NCI-H345 treated with DMSO at 0.1 percent for 48 hours (cell line): ENCODE data around the gene PAEP.
"Not testable (repeated sequence)": the region's sequence is repeated elsewhere in the genome, so short reads cannot be mapped to it uniquely, and the experiment has no call there.

ENCODE experiments used
- DNase-seq: peaks from one replicate; lab custom pipeline; 2025; ENCODE audit not compliant: unreplicated experiment; lab: John Stamatoyannopoulos, UW

Gene PAEP

DNA sequence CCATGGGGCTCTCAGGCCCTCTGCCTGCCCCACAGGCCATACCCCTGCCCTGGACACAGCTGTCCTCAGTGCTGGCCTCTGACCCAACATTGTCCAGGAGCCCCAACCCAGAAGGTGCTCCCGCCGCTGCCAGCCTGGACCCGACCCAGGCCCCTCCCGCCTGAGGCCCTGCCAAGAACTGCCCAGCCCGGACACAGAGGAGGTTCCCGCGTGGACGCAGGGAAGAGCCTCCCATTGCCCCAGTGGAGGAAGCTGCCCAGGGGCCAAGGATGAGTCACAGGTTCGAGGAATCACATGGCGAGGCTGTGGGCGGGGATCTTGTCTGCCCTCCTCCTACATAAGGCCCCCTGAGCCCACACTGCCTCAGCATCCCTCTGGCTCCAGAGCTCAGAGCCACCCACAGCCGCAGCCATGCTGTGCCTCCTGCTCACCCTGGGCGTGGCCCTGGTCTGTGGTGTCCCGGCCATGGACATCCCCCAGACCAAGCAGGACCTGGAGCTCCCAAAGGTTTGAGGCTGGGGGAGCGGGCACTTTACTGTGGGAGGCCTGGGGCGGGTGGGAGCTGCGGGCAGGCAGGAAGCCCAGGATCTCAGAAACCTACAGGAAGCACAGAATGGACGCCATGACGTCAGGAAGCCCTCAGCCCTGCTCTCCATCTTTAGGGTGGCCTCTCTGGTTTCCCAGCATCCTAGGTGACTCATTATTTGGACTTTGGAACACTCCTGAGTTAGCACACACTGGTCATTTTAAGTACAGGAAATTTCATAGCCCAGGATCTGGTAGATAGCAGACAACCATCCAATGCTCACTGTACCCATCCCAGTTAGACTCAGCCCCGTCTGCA, at the start of gene PAEP:
PAEP (plus strand) TSS at position 366 of the 844 bp plus-strand sequence.
- no peak for DNase-seq

DNA sequence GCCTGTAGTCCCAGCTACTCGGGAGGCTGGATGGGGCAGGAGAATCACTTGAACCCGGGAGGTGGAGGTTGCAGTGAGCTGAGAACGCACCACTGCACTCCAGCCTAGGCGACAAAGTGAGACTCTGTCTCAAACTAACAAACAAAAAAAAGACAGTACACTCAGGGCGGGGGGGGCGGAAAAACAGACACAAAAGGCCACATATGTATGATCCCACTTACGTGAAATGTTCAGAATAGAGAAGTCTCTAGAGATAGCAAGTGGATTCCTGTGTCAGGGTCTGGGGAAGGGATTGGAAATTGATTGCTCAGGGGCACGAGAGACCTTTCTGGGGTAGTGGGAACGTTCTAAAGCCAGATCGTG, 49.3 kb upstream of the PAEP start:
- no peak for DNase-seq

DNA sequence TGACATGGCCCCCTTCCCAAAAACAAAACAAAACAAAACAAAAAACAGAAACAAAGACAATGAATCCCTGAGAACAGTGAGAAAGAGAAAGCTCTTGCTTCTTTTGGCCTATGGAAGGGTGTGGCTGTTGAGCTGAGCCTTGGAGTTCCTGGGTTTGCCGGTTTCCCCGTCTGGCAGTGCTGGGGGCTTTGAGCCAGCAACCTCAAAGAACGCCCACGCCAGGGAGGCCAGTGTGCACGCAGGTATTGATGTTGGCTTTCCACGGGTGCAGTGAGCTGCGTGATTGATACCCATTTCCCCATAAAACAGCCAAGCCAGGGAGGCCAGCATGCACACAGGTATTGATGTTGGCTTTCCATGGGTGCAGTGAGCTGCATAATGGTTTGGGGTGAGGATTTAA, 48.7 kb upstream of the PAEP start:
- DNase-seq, result no peak

DNA sequence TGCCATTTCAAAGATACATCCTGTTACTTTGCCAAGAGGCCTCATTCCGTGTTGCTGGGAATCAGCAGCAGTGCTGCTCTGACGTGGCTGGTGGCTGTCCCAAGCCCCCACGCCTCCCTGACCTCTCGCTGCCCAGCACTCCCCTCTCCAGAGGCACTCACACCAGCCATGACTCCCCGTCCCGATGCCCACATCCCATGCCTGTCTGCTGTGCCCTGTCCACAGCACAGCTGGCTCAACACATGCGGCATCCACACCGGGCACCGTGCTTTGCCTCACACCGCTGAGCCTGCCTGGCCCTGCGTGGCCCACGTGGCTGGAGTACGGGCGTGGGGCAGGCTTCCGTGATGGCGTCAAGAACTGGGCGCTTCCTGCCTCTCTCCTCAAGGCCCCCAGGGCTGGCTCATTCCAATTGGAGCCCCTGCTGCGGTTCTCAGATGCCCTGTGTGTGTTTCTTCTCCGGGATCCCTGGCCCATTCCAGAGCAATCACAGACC, 48.2 kb upstream of the PAEP start:
- no peak for DNase-seq

DNA sequence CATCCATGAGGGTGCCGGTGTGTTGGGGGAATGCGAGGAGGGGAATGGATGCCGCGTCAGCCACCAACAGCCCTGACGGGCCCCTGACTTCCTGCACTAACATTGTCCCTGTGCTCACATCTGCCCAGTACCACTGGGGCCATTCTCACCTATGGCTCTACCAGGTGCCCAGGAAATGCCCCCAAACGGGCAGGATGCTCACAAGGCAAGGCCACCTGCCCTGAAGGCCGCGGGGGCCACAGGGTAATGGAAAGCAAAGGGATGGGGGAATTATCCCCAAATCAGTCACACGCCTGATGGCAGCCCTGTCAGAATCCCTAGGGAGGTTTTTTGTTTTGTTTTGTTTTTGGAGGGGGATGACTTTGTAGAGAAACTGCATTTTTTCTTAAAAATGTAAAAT, 47.6 kb upstream of the PAEP start:
- not testable (repeated sequence) for DNase-seq

DNA sequence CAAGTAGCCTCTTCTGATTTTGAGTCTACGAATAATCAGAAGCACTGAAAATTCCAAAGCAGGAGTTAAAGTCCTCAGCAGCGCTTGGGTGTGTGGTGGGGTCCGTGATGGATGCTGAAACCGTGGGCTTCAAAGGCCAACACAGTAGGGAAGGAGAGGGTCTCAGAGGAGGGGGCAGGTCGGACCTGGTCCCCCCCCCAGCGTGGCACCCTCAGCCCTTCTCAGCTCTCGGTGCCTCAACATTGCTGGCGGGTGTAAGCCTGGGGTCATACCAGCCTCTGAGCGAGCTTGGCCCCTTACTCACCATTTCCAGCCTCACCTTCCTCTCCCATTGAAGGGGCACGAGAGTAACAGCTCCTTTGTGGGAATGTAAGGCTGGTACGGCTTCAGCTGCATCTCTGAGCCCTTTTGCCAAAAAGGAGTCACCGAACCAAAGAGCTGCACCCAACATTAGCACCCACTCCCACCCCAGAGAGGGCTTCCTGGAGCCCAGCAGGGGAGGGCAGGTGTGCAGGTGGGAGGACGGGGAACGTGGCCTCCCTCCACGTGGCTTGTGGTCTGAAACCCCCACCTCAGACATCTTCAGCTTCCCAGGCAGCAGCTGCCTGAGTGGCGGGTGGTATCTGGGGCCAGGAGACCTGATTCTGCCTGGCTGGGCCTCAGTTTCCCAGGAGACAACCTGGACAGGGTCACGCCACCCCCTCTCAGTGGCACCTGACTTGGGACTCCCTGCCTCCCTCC, 47.0 kb upstream of the PAEP start:
- DNase-seq, result no peak

DNA sequence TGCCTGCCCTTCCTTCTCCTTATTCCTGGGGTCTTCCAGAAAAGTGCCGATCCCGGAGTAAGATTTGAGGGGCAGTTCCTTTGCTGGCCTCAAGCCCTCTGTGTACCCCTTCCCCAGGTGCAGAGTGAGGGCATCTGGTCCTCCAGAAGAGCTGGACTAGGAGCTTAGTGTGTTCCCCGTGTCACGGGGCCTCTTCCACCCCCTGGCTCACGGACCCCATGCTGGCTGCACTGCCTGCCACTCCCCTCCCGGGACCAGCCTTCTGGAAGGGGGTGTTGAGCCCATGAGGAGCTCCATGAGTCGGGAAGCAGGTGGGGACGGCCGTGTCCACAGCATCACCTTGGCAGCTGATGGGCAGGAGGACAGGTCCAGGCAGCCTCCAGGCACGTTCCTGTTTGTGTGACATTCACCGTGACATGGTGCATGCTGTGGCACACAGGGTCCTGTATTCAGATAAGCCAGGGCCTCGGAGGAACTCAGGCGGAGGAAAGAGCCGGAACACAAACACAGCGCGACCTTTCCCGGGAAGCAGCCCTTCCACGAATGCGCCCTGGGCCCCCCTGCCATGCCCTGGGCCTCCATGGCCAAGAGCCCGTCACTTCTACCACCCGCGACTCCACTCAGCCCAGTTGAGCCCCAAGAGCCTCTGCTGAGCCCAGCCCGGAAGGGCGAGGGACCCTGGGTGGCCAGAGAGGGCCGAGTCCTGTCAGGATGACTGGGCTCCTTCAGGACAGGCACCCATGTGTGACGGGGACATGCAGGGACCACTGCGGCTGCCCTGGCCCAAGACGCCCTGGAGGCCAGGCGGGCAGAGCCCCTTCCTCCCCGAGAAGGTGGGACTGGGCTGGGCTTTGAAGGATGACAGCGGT, 46.2 kb upstream of the PAEP start:
- no peak for DNase-seq

DNA sequence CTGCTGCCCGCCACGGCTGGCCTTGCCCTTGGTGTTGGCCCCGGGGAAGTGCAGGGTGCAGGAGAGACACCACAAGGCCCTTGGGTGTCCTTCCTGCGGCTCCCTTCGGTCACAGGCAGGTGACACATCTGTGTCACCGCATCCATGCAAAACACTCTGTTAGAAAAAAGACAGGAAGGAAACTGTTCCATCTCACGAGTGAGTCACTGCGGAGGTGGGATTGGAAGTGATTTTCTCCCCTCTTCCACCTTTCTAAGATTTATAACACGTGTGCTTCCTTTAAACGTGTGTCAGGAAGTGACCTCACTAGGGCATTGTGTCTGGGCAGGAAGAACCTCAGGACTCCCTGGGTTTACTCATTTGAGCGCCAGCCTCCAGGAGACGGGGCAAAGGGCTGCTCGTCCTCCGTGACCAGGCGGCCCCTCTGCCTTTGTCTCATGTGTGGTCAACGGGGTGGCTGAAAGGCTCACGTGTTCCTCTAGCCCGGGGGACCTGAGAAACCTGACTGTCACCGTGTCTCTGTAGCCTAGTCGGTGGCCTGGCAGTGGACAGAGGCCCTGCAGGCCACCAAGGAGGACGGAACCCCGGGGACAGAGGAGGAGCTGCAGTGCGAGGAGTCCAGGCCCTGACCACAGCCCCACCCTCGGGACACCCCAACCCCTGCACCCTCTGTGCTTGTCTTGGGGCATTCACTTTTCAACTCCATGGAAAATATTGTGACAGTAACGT, 45.3 kb upstream of the PAEP start:
- DNase-seq, result no peak

DNA sequence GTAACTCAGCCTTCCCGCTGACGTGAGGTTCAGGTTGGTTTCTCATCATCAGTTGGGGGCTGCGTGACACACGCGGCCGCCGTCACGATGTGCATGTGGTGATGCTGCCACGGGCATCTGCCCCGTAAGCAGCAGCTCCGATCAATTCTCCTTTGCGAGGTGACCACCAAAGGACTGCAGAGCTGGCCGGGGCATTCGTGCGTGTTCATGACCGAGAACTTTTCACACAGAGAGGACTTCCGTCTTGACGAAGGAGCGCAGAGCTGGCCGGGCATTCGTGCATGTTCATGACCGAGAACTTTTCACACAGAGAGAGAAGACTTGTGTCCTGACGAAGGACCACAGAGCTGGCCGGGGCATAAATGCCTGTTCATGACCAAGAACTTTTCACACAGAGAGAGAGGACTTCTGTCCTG, 44.1 kb upstream of the PAEP start:
- DNase-seq, result no peak

DNA sequence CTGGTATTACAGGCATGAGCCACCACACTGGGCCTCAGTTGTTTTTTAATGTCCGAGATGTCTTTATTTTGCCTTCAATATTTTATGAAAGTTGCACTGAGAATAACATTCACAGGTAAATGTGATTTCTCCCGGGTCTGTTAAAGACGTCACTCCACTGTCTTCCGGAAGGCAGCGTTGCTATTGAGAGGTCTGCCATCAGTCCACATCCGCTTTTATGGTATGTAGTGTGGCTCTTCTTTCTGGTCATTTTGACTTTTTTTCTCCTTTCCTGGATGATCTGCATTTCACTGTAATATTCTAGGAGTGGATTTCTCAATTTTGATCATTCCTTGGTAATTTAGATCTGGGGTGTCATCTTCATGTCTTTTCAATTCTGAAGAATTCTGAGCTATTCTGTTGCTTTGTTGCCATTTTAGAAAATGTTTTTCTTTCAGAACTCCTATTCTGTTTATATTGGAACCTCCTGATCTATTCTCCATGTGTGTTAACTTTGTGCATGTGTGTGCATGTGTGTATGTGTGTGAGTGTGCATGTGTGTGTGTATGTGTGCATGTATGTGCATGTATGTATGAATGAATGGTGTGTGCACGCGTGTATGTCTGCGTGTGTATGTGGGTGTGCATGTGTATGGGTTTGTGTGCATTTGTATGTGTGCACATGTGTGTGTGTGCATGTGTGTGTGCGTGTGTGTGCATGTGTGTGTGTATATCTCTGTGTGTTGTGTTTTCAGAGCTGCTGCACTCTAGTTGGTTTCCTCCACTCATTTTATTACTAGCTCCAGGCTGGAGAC, 42.2 kb upstream of the PAEP start:
- DNase-seq, result no peak

DNA sequence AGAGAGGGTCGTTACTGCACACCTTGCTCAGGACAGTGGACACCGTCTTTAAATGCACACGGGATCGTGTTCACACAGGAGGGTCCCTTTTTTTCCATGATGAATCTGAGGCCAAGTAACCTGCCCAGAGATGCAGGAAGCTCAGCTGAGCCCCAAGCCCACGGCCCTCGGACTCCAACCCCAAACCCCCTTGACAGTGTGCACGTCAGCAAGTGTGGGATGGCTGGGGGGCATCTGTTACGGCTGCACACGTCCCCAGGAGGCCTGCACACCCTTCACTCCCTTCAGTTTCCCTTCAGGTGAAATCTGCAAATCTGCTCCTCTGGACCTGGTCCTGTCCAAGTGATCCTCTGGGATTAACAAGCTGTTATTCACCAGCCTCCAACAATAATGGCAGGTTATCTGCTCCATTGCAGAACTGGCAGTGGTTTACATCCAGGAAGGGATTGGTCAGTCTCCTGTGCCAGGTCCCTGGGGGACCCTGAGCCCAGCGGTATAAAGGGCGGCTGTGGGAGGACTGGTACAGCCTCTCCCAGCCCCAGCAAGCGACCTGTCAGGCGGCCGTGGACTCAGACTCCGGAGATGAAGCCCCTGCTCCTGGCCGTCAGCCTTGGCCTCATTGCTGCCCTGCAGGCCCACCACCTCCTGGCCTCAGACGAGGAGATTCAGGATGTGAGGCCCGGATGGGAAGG, 40.5 kb upstream of the PAEP start, which contains the start of gene LCN1:
LCN1 (plus strand) TSS at position 525 of the 692 bp plus-strand sequence; CDS start at position 583, 58 bp downstream.
- no peak for DNase-seq

DNA sequence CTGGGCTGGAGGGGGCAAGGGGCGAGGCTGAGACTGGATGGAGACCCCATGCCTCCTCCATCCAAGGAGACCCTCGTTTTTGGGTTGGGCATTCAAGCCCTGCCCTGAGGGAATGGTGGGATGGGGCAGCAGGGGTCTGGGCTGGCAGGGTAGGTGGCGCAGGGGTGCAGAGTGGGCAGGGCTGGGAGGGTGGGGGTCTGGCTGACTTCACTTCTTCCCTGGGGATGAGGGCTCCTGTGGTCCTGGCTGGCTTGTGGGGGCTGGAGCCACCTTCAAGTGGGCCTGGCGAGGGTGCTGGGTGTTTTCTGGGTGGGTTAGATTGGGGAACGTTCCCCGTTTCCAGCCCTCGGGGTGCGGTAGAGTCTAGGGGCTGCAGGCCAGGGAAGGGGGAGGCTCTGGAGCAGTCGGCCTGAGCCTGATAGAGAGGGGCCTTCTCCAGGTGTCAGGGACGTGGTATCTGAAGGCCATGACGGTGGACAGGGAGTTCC, 39.9 kb upstream of the PAEP start:
- no peak for DNase-seq

DNA sequence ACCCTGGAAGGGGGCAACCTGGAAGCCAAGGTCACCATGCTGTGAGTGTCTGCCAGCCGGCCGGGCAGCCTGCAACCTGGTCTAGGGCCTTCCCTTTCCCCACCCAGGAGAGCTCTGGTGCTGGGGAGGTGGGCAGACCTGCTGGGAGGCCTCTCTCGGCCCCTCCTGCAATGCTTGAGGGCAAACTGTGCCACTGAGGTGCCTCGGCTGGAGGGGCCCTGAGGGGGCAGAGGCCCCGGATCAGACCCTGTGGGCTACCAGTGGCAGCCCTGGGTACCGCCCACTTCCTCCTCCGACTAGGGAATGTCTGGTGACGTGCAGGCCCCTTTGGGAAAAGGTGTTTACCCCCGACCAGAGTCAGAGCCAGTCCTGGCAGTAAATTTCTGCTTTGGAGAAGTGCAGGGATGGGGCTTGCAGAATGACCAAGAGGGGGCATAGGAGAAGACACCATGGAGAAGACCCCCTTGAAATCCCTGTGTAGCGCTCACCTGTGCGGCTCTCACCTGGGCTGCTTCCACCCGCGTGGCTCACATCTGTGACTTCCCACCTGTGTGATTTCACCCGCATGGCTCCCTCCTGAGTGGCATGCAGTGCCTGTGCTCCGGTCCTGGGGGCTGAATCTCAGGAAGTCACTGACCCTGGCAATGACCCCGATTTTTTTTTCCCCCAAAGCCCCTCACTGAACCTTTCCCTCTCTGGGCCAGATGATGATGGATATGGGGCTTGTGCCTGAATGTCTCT, 39.2 kb upstream of the PAEP start:
- no peak for DNase-seq

DNA sequence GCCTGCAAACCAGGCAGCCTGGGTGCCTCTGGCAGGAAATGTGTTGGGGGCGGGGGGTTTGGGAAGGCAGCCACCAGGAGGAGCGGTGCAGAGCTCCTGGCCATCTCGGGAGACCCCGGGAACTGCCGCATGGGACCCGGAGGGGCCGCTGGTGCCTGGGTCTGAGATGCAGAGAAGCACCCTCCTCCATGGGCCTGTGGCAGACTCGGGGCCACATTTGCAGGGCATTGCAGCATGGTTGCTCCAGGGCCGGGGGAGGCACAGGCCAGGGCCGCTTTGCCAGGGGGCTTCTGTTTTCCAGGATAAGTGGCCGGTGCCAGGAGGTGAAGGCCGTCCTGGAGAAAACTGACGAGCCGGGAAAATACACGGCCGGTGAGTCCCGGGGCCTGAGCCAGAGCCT, 38.6 kb upstream of the PAEP start:
- DNase-seq, result no peak

DNA sequence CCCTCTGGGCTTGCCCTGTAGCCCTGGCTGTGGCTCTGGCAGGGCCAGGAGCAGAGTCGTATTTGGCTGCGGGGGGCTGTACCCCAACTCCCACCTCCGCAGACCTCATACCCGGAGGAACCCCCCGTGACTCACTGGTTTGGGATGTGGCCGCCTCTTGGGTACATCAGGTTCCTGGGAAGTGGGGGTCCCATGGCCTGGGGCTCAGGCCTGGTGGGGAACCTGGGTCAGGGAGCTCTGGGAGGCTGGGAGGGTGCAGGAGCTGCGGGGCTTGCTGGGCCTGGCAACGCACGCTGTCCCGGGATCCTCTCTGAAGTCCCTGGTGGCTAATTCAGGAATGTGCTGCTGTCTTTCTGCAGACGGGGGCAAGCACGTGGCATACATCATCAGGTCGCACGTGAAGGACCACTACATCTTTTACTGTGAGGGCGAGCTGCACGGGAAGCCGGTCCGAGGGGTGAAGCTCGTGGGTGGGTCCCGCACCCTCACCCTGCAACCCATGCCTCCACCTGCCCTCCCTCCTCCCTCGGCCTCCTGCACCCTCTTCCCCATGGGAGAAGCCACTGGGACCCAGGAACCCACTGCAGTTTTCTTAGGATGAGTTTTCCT, 37.9 kb upstream of the PAEP start:
- DNase-seq, result no peak

DNA sequence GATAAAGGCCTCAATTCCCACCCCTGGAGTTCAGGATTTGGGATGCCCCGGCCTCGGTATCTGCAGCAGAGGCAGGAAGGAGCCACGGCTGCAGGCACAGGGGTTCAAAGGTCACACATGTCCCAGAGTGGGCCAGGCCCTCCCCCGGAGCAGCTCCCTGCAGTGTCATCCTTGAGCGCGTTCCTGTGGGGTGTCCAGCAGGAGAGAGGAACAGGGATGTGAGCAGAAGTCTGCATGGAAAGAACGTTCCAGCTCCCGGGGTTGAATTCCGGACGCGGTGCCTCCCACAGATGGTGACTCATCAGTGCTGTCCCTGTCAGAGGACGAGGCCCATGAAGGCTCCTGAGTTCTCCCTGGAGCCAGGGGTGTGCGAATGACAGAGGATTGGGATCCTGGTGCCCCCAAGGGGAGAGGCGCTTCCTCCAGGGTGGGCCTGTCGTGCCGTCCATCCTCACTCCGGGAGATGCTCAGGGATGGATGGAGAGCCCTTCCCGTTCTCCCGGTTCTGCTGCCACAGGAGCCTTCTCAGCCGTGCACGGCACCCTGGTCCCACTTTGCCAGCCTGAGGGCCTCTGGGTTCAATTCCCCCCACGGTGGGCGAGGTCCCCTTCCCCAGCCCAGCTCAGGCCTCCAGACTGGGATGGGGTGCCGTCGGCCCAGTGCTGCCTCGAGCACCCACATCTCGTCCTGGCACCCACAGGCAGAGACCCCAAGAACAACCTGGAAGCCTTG, 37.3 kb upstream of the PAEP start:
- no peak for DNase-seq
